Ovary (tissue), 3 donors: ENCODE results near the gene NCS1.

ENCODE experiments used
- EP300 ChIP-seq: sonication (generic); formaldehyde crosslinking; IDR thresholded peaks from one replicate; pipeline ENCODE4 v1.6.1; 2017; ENCODE audit warnings: antibody characterized with exemption
- POLR2A ChIP-seq: fragments of 450-650 bp; IDR thresholded peaks from one replicate; pipeline ENCODE4 v1.6.1; 2017; ENCODE audit warnings: antibody characterized with exemption, mild to moderate bottlenecking, moderate library complexity
- TF ChIP-seq, protein P1 (sequence below), 3 donors: fragments of 450-650 bp in 2 of 3; fragments of 200-600 bp in 1 of 3; IDR thresholded peaks; one replicate each; pipeline versions ENCODE4 v1.5.1 to v1.8.0; 2016 to 2022; ENCODE audit warnings: antibody characterized with exemption in 3 of 3, mild to moderate bottlenecking in 1 of 3
- donor health status: DM: no; HTN: no; CAD: no.

DNA sequence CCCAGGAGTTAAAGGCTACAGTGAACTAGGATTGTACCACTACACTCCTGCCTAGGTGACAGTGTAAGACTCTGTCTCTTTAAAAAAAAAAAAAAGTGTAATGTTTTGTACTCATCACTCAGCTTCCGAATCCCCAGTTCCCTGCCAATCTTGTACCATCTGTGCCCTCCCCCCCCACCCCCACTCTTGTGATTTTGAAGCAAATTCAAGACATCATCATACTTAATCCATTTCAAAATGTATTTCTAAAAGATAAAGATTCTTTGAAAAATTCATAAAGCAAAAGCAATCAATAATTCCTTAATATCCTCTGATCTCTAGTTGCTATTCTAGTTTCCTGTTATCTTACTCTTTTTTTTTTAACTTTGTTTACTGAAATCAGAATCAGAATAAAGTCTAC lies 58.4 kb downstream of the NCS1 start:
- no peak for TF ChIP-seq POLR2A
- TF ChIP-seq, protein P1, sequence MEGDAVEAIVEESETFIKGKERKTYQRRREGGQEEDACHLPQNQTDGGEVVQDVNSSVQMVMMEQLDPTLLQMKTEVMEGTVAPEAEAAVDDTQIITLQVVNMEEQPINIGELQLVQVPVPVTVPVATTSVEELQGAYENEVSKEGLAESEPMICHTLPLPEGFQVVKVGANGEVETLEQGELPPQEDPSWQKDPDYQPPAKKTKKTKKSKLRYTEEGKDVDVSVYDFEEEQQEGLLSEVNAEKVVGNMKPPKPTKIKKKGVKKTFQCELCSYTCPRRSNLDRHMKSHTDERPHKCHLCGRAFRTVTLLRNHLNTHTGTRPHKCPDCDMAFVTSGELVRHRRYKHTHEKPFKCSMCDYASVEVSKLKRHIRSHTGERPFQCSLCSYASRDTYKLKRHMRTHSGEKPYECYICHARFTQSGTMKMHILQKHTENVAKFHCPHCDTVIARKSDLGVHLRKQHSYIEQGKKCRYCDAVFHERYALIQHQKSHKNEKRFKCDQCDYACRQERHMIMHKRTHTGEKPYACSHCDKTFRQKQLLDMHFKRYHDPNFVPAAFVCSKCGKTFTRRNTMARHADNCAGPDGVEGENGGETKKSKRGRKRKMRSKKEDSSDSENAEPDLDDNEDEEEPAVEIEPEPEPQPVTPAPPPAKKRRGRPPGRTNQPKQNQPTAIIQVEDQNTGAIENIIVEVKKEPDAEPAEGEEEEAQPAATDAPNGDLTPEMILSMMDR (IDR thresholded peaks at IDR 0.05) = no peak
- TF ChIP-seq EP300 = no peak
